Stimulated activated memory B cell treated with anti-CD40 and anti-IgM and Interleukin-4, amounts not matched to agents 10 μg/mL and 1 μg/mL and 100 μg/mL, for 72 hours (primary cell): ENCODE measurements around the gene SSH2.

Experiments
- ATAC-seq: fragments of 150-1000 bp; cut with Tn5 transposase; 2 replicates; pipeline ENCODE4 v1.10.0; 2021
- H3K27ac Mint-ChIP-seq: one replicate; pipeline ENCODE4 v1.8.0; 2022; ENCODE audit warnings: mild to moderate bottlenecking, mixed read lengths
- H3K27me3 Mint-ChIP-seq: one replicate; pipeline ENCODE4 v1.8.0; 2022; ENCODE audit warnings: mixed read lengths
- H3K36me3 Mint-ChIP-seq: one replicate; pipeline ENCODE4 v1.8.0; 2022; ENCODE audit warnings: mixed read lengths
- H3K4me1 Mint-ChIP-seq: one replicate; pipeline ENCODE4 v1.8.0; 2022; ENCODE audit warnings: mixed read lengths
- H3K4me3 Mint-ChIP-seq: one replicate; pipeline ENCODE4 v1.8.0; 2022; ENCODE audit warnings: mild to moderate bottlenecking, moderate library complexity, mixed read lengths
- H3K9me3 Mint-ChIP-seq: one replicate; pipeline ENCODE4 v1.8.0; 2022; ENCODE audit warnings: mixed read lengths

SSH2 gene

GRCh38 chr17:29764217-29764616 lies 165.8 kb downstream of the SSH2 start:
- Mint-ChIP-seq H3K4me1 (peaks cover 9% of the 10 kb centered on the region), H3K9me3 (no peaks in the 10 kb centered on the region), H3K27ac (no peak overlapping the region), H3K36me3 (peaks cover 5% of the 10 kb centered on the region), H3K27me3 (no peaks in the 10 kb centered on the region), H3K4me3 (no peak overlapping the region)
- ATAC-seq, result no peak

GRCh38 chr17:29763273-29763672 lies 166.8 kb downstream of the SSH2 start:
- Mint-ChIP-seq H3K27ac (no peak overlapping the region), H3K27me3 (no peaks in the 10 kb centered on the region), H3K36me3 (peaks cover 7% of the 10 kb centered on the region), H3K4me3 (no peak overlapping the region), H3K4me1 (peaks cover 13% of the 10 kb centered on the region), H3K9me3 (no peaks in the 10 kb centered on the region)
- no peak for ATAC-seq

GRCh38 chr17:29761040-29761761 lies 168.8 kb downstream of the SSH2 start:
- Mint-ChIP-seq H3K27me3 (no peaks in the 10 kb centered on the region), H3K4me1 (peaks cover 20% of the 10 kb centered on the region), H3K36me3 (peaks cover 7% of the 10 kb centered on the region), H3K4me3 (peak overlapping the region; percentile 83), H3K9me3 (no peaks in the 10 kb centered on the region), H3K27ac (peak overlapping the region; percentile 90)
- peak; percentile 97 for ATAC-seq

GRCh38 chr17:29760279-29761039 lies 169.6 kb downstream of the SSH2 start:
- Mint-ChIP-seq H3K4me3 (peak overlapping the region; percentile 83), H3K4me1 (peaks cover 20% of the 10 kb centered on the region), H3K27ac (peak overlapping the region; percentile 90), H3K9me3 (no peaks in the 10 kb centered on the region), H3K27me3 (no peaks in the 10 kb centered on the region), H3K36me3 (peaks cover 7% of the 10 kb centered on the region)
- peak; percentile 82 for ATAC-seq

- Mint-ChIP-seq H3K27ac (peak overlapping the region; percentile 15), H3K4me3 (no peak overlapping the region), H3K4me1 (peaks cover 31% of the 10 kb centered on the region), H3K36me3 (peaks cover 7% of the 10 kb centered on the region), H3K27me3 (no peaks in the 10 kb centered on the region), H3K9me3 (no peaks in the 10 kb centered on the region)
- ATAC-seq, result no peak
Measured at GRCh38 chr17:29758255-29758654, 171.8 kb downstream of the SSH2 start.

- Mint-ChIP-seq H3K27me3 (no peaks in the 10 kb centered on the region), H3K27ac (peak overlapping the region; percentile 15), H3K36me3 (peaks cover 12% of the 10 kb centered on the region), H3K4me3 (peak overlapping the region; percentile 59), H3K4me1 (peaks cover 36% of the 10 kb centered on the region), H3K9me3 (no peaks in the 10 kb centered on the region)
- no peak for ATAC-seq
Measured at GRCh38 chr17:29757788-29758187, 172.2 kb downstream of the SSH2 start.

- peaks cover 48% of the 10 kb centered on the region for H3K4me1 Mint-ChIP-seq
Measured at GRCh38 chr17:29753845-29754439, 176.1 kb downstream of the SSH2 start.

GRCh38 chr17:29749045-29749825 lies 180.8 kb downstream of the SSH2 start:
- Mint-ChIP-seq H3K27ac (no peak overlapping the region), H3K27me3 (no peaks in the 10 kb centered on the region), H3K4me3 (no peak overlapping the region), H3K9me3 (no peaks in the 10 kb centered on the region), H3K4me1 (peaks cover 65% of the 10 kb centered on the region), H3K36me3 (peaks cover 36% of the 10 kb centered on the region)
- ATAC-seq, result no peak

More at GRCh38 chr17:29753845-29754439, 176.1 kb downstream of the SSH2 start:
- Mint-ChIP-seq H3K27me3 (no peaks in the 10 kb centered on the region), H3K36me3 (peaks cover 28% of the 10 kb centered on the region), H3K27ac (peak overlapping the region; percentile 23), H3K4me3 (peak overlapping the region; percentile 9), H3K9me3 (no peaks in the 10 kb centered on the region)
- peak; percentile 88 for ATAC-seq

GRCh38 chr17:29748400-29748799 lies 181.6 kb downstream of the SSH2 start:
- peaks cover 69% of the 10 kb centered on the region for H3K4me1 Mint-ChIP-seq
- H3K27ac Mint-ChIP-seq, result no peak overlapping the region
- H3K36me3 Mint-ChIP-seq, result peaks cover 36% of the 10 kb centered on the region
- H3K27me3 Mint-ChIP-seq, result no peaks in the 10 kb centered on the region
- no peak overlapping the region for H3K4me3 Mint-ChIP-seq
- no peak for ATAC-seq
- no peaks in the 10 kb centered on the region for H3K9me3 Mint-ChIP-seq

GRCh38 chr17:29747660-29748059 lies 182.4 kb downstream of the SSH2 start:
- H3K27ac Mint-ChIP-seq, result peak overlapping the region; percentile 44
- no peak for ATAC-seq

GRCh38 chr17:29746669-29747068 lies 183.4 kb downstream of the SSH2 start:
- Mint-ChIP-seq H3K4me3 (no peak overlapping the region), H3K4me1 (peaks cover 75% of the 10 kb centered on the region), H3K36me3 (peaks cover 26% of the 10 kb centered on the region), H3K27me3 (no peaks in the 10 kb centered on the region), H3K27ac (no peak overlapping the region), H3K9me3 (no peaks in the 10 kb centered on the region)
- ATAC-seq, result no peak

More at GRCh38 chr17:29747660-29748059, 182.4 kb downstream of the SSH2 start:
- Mint-ChIP-seq H3K4me1 (peaks cover 69% of the 10 kb centered on the region), H3K4me3 (no peak overlapping the region), H3K36me3 (peaks cover 30% of the 10 kb centered on the region), H3K27me3 (no peaks in the 10 kb centered on the region), H3K9me3 (no peaks in the 10 kb centered on the region)

GRCh38 chr17:29744121-29744520 lies 185.9 kb downstream of the SSH2 start:
- peaks cover 74% of the 10 kb centered on the region for H3K4me1 Mint-ChIP-seq
- no peak overlapping the region for H3K27ac Mint-ChIP-seq
- H3K9me3 Mint-ChIP-seq, result no peaks in the 10 kb centered on the region
- H3K36me3 Mint-ChIP-seq, result peaks cover 9% of the 10 kb centered on the region
- H3K4me3 Mint-ChIP-seq, result no peak overlapping the region
- no peak for ATAC-seq
- no peaks in the 10 kb centered on the region for H3K27me3 Mint-ChIP-seq

- H3K4me3 Mint-ChIP-seq, result no peak overlapping the region
- peaks cover 8% of the 10 kb centered on the region for H3K36me3 Mint-ChIP-seq
- H3K9me3 Mint-ChIP-seq, result no peaks in the 10 kb centered on the region
- H3K27ac Mint-ChIP-seq, result peak overlapping the region; percentile 24
- peaks cover 57% of the 10 kb centered on the region for H3K4me1 Mint-ChIP-seq
- no peak for ATAC-seq
- no peaks in the 10 kb centered on the region for H3K27me3 Mint-ChIP-seq
Measured at GRCh38 chr17:29742210-29742513, 187.9 kb downstream of the SSH2 start.

GRCh38 chr17:29740017-29740416 lies 190.0 kb downstream of the SSH2 start:
- Mint-ChIP-seq H3K27me3 (no peaks in the 10 kb centered on the region), H3K9me3 (no peaks in the 10 kb centered on the region), H3K27ac (peak overlapping the region; percentile 75), H3K36me3 (peaks cover 2% of the 10 kb centered on the region), H3K4me3 (no peak overlapping the region), H3K4me1 (peaks cover 47% of the 10 kb centered on the region)
- ATAC-seq, result no peak

- ATAC-seq, result no peak
- Mint-ChIP-seq H3K27ac (no peak overlapping the region), H3K4me1 (peaks cover 16% of the 10 kb centered on the region), H3K27me3 (no peaks in the 10 kb centered on the region), H3K4me3 (no peak overlapping the region), H3K9me3 (no peaks in the 10 kb centered on the region), H3K36me3 (peaks cover 11% of the 10 kb centered on the region)
Measured at GRCh38 chr17:29734640-29735039, 195.4 kb downstream of the SSH2 start.
